ENCODE results near the gene MAGI1.

GRCh38 chr3:65398953-65399352 is 639.8 kb downstream of the MAGI1 start:
- TF ChIP-seq POLR2A (IDR thresholded peaks at IDR 0.05) = no peak
- TF ChIP-seq, protein P1, sequence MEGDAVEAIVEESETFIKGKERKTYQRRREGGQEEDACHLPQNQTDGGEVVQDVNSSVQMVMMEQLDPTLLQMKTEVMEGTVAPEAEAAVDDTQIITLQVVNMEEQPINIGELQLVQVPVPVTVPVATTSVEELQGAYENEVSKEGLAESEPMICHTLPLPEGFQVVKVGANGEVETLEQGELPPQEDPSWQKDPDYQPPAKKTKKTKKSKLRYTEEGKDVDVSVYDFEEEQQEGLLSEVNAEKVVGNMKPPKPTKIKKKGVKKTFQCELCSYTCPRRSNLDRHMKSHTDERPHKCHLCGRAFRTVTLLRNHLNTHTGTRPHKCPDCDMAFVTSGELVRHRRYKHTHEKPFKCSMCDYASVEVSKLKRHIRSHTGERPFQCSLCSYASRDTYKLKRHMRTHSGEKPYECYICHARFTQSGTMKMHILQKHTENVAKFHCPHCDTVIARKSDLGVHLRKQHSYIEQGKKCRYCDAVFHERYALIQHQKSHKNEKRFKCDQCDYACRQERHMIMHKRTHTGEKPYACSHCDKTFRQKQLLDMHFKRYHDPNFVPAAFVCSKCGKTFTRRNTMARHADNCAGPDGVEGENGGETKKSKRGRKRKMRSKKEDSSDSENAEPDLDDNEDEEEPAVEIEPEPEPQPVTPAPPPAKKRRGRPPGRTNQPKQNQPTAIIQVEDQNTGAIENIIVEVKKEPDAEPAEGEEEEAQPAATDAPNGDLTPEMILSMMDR (IDR thresholded peaks at IDR 0.05) = no peak

Data from prostate gland (tissue), 2 donors.